GM18499 (cell line): ENCODE results near the gene ANP32A.

Source experiments
- ATAC-seq: cut with Tn5 transposase; IDR thresholded peaks from one replicate; pipeline ENCODE4 v1.9.1; 2021; ENCODE audit warnings: moderate number of reproducible peaks; ENCODE audit not compliant: insufficient read depth, unreplicated experiment

Gene ANP32A

GRCh38 chr15:68784206-68784605 lies 36.5 kb downstream of the ANP32A start:
- ATAC-seq, result no peak

DNA sequence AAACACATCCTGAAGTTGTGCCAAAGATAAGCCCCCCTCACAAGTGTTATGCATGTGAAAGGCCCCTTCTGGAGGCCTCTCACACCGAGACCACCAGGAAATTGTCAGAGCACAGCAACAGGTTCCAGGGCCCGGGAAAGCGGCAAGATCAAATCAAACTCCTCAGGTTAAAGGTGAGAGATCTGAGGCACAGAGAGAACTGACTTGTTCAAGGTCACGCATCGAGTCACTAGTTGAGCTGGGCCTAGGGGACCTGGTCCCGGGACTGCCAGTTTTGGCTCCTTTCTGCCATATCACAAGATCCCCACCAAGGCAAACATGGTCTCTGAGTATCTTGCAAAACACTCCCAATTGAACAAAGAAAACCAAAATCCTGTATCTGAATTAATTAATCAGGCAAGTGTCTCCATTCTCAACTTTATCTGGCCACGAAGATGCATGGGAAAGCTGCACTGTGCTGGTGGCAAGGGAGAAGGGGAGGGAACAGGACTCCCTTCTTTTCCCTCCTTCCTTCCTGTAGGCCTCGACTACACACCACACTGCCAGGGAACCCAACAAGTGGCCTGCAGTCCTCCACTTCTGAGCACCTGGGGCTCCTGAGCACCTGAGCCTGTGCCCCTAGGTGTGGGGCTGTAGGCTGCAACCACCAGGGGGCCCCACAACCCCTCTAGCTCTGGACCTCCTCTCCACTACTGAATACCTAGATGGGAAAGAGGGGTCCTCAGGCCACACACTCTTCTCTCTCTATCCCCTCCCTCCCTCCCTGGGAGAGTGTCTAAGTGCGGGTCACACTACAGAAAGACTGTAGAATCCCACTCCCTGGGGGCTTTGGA lies 37.3 kb downstream of the ANP32A start:
- ATAC-seq, result no peak

DNA sequence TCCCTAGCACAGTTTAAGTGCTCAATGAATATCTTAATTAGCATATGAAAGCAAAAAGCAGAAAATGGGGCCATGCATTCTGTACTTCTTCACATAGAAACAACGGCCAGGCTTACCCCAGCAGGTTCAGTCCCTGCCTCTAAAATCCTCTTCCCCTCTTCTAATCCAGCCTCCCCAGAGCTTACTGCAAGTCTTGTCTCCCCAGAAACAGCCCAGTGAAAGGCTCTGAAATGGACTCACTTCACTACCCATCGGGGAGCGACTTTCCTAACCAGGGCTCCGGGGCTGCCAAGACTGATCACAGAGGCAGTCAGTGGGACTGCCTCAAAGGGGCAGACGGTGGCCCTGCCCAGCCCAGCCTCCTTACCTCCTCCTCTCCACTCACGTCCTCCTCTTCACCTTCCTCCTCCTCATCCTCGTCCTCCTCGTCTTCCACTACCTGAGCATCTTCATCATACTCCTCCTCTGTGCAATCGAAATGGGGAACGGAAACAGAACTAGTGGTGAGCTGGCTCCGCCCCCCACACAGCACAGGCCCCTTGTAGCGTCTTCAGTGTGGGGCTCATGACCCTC lies 38.0 kb downstream of the ANP32A start:
- no peak for ATAC-seq

GRCh38 chr15:68781766-68782588 lies 38.7 kb downstream of the ANP32A start:
- no peak for ATAC-seq

GRCh38 chr15:68781217-68781616 lies 39.5 kb downstream of the ANP32A start:
- no peak for ATAC-seq

GRCh38 chr15:68778876-68779275 lies 41.8 kb downstream of the ANP32A start:
- no peak for ATAC-seq

- no peak for ATAC-seq
These were observed 44.0 kb downstream of the ANP32A start for GRCh38 chr15:68776477-68777270.

DNA sequence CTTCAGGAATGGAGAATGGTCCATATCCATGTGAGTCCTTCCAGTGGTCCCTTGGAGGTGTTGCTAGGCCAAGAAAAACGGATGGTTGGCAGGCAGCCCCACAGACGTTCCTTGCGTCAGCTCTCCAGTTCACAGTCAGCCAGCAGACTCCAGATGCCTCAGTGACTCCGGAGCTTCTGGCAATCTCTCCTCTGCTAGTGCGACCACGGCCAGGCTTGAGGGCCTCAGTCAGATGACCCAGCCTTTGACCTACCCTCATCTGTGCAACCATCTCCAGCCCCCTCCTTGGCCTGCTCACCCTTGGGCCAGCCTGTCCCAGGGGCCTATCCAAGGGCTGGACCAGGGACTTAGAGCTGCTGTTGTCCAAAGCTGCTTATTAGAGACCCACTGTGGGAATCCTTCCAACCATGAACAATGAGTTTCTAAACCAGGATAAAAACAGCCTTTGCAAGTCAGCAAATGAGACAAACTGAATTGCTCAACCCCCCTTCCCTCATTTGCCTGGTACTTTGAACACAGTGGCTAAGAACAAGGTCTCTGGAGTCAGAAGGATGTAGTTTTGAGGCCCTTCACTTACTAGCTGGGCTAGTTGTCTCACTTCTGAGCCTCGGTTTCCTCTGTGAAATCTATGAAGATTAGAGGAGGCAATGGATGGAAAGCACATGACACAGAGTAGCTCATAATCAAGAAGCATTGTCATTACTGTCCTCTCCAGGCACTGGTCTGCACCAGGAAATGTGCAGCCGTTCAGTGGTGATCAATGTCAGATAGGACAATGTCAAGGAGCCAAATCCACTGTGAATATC lies 44.8 kb downstream of the ANP32A start:
- no peak for ATAC-seq

DNA sequence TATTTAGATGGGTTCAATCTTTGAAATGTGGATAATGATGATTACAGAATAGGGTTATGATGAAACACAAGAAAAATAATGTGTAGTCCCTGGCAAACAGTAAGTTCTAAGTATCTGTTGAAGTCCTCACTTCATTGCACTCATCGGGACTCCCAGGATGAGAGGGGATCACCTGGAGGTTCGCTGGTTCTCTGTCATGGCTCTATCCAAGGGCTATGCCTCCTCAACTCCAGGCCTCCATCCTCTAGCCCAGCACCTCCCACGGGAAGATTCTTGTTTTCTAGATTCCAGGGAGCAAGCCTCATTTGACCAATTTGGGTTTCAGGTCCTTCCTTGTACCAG lies 45.5 kb downstream of the ANP32A start:
- no peak for ATAC-seq

DNA sequence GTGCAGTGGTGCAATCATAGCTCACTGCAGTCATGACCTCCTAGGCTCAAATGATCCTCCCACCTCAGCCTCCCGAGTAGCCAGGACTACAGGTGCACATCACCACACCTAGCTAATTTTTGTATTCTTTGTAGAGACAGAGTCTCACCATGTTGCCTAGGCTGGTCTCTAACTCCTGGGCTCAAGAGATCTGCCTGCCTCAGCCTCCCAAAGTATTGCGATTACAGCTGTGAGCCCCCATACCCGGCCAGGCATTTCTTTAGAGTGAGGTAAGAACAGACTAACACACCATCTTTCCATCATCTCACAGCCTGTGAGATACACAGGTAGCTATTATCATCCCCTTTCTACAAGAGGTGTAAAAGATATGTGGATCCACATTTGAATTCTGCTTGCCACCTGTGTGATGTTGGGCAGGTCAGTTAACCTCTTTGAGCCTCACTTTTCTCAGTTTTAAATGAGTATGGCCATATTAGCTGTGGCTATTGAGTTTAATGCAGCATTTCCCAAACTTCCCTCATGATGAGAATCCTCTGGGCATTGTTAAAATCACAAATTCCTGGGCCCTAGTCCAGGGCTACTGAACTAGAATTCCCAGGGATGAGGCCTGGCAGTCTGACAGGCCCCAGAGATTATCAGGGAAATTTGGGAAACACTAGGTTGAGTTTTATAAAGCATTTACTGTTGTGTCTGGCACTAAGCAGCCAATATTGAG lies 46.0 kb downstream of the ANP32A start:
- no peak for ATAC-seq

DNA sequence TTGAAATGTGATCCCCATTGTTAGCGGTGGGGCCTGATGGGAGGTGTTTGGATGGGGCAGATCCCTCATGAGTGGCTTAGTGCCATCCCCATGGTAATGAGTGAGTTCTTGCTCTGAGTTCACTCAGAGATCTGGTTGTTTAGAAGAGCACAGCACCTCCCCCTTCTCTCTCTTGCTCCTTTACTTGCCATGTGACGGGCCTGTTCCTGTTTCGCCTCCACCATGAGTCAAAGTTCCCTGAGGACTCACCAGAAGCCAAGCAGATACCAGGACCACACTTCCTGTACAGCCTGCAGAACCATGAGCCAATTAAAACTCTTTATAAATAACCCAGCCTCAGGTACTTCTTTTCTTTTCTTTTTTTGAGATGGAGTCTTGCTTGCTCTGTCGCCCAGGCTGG lies 46.6 kb downstream of the ANP32A start:
- no peak for ATAC-seq

DNA sequence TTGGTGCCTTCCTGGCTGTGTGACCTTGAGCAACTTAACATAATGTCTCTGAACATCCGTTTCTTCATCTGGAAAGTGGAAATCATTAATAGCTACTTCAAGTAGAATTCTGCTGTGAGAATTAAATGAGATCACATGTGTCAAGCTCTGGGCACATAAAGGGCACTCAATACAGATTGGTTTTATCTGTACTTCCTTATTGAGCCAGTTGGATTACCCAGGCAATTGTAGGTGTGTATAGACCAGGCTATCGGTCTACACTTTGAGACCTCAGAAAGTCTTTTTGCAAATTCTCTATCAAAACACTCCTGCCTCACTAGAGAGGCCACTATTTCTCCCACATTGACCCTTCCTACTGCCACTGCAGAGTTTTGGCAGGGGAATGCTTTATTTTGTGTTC lies 47.7 kb downstream of the ANP32A start:
- ATAC-seq, result no peak

- no peak for ATAC-seq
These were observed 50.5 kb downstream of the ANP32A start for GRCh38 chr15:68770216-68770615.

DNA sequence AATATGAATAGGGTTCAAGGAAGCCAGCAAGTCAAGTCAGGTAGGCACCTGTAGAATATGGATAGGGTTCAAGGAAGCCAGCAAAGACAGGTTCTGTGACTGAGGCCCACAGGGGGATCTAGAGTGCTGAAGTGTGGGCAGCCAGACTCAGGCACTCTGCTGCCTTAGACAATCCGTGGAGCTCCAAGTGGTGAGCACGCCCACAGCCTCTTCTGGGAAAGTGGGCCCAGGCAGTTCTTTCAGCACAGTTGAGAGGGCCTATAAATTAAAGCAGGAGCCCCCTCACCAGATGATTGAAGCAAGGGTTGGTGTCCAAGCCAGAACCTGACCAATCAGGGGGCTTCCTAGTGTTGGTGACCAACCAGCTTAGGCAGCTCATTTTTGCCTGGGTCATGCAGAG lies 51.0 kb downstream of the ANP32A start:
- ATAC-seq, result no peak

- no peak for ATAC-seq
These were observed 52.4 kb downstream of the ANP32A start for GRCh38 chr15:68768321-68768720.

DNA sequence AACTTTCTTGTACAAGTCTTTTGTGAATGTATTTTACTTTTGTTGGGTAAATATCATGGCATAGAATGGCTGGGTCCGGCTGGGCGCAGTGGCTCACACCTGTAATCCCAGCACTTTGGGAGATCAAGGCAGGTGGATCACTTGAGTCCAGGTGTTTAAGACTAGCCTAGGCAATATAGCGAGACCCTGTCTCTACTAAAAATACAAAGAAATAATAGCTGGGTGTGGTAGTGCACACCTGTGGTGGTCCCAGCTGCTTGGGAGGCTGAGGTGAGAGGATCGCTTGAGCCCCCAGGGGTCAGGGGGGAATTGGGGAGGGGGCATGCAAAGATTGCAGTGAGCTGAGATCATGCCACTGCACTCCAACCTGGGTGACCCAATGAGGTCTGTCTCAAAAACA lies 52.9 kb downstream of the ANP32A start:
- ATAC-seq, result no peak

DNA sequence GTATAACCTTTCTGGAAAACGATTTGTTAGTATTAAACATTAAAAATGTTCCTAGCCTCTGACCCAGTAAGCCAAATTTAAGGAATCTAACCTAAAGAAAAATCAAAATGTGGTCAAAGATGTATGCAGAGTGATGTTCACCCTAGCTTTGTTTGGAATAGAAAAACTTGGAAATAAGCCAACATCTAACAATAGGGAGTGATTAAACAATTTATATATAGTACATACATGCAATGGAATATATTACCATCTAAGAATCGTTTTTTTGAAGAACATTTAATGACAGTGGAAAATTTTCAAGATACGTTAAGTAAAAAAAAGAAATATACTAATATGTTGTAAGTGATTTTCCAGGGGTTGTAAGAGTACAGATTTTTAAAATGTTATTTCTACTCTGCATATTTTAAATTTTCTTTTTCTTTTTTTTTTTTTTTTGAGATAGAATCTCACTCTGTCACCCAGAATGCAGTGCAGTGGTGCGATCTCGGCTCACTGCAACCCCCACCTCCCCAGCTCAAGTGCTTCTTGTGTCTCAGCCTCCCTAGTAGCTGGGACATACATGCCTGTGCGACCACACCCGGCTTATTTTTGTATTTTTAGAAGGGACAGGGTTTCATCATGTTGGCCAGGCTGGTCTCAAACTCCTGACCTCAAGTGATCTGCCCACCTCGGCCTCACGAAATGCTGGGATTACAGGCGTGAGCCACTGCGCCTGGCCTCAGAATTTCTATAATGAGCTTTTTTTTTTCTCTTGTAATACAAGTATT lies 54.9 kb downstream of the ANP32A start:
- ATAC-seq, result no peak

- no peak for ATAC-seq
These were observed 56.6 kb downstream of the ANP32A start for GRCh38 chr15:68764090-68764489.
